NAMALWA (cell line): ENCODE data around the gene SPESP1.

Experiments
- DNase-seq: peaks from one replicate; pipeline ENCODE4 v3.0.0-alpha.2; 2015; ENCODE audit warnings: low spot score

SPESP1 gene

GRCh38 chr15:68991723-68992122, 61.4 kb downstream of the SPESP1 start:
- no peak for DNase-seq

GRCh38 chr15:68992696-68993095, 62.4 kb downstream of the SPESP1 start:
- no peak for DNase-seq

GRCh38 chr15:68993276-68993675, 63.0 kb downstream of the SPESP1 start:
- no peak for DNase-seq

GRCh38 chr15:68994149-68994548, 63.8 kb downstream of the SPESP1 start:
- no peak for DNase-seq

- DNase-seq = no peak
These were observed 64.8 kb downstream of the SPESP1 start for GRCh38 chr15:68994981-68995761.
